Measurements from ENCODE around the gene KDELR1. TPM values are rescaled to one million over a fixed set of nuclear protein-coding genes. Genes with fewer than 3 reads are reported as not detected.

KDELR1 gene
- total RNA-seq, 1 donor from 2014 or later = 152 TPM

GRCh38 chr19:48421548-48421947, 30.2 kb upstream of the KDELR1 start:
- no peak for DNase-seq (ENCODE audit: low read depth)
- no peak for TF ChIP-seq CTCF (IDR thresholded peaks at IDR 0.05; ENCODE audit: insufficient read depth, low read length, poor library complexity, severe bottlenecking)
- H3K4me3 ChIP-seq (ENCODE audit: low read depth, low read length) = no peak overlapping the region
- H3K36me3 ChIP-seq (ENCODE audit: control insufficient read depth, insufficient read depth, low read length) = no peaks in the 10 kb centered on the region
- no peaks in the 10 kb centered on the region for H3K27me3 ChIP-seq (ENCODE audit: control insufficient read depth, insufficient read depth, low read length)

GRCh38 chr19:48419158-48419920, 28.0 kb upstream of the KDELR1 start:
- TF ChIP-seq CTCF (IDR thresholded peaks at IDR 0.05; ENCODE audit: insufficient read depth, low read length, poor library complexity, severe bottlenecking) = no peak
- no peak for DNase-seq (ENCODE audit: low read depth)
- Histone ChIP-seq H3K4me3 (ENCODE audit: low read depth, low read length) (no peak overlapping the region), H3K27me3 (ENCODE audit: control insufficient read depth, insufficient read depth, low read length) (no peaks in the 10 kb centered on the region), H3K36me3 (ENCODE audit: control insufficient read depth, insufficient read depth, low read length) (no peaks in the 10 kb centered on the region)

GRCh38 chr19:48418317-48419064, 27.1 kb upstream of the KDELR1 start:
- DNase-seq (ENCODE audit: low read depth) = no peak
- Histone ChIP-seq H3K36me3 (ENCODE audit: control insufficient read depth, insufficient read depth, low read length) (no peaks in the 10 kb centered on the region), H3K27me3 (ENCODE audit: control insufficient read depth, insufficient read depth, low read length) (no peaks in the 10 kb centered on the region), H3K4me3 (ENCODE audit: low read depth, low read length) (no peak overlapping the region)
- no peak for TF ChIP-seq CTCF (IDR thresholded peaks at IDR 0.05; ENCODE audit: insufficient read depth, low read length, poor library complexity, severe bottlenecking)

GRCh38 chr19:48417421-48417820, 26.1 kb upstream of the KDELR1 start:
- Histone ChIP-seq H3K4me3 (ENCODE audit: low read depth, low read length) (no peak overlapping the region), H3K36me3 (ENCODE audit: control insufficient read depth, insufficient read depth, low read length) (no peaks in the 10 kb centered on the region), H3K27me3 (ENCODE audit: control insufficient read depth, insufficient read depth, low read length) (no peaks in the 10 kb centered on the region)
- TF ChIP-seq CTCF (IDR thresholded peaks at IDR 0.05; ENCODE audit: insufficient read depth, low read length, poor library complexity, severe bottlenecking) = no peak
- no peak for DNase-seq (ENCODE audit: low read depth)

GRCh38 chr19:48415806-48416221, 24.5 kb upstream of the KDELR1 start:
- no peak for TF ChIP-seq CTCF (IDR thresholded peaks at IDR 0.05; ENCODE audit: insufficient read depth, low read length, poor library complexity, severe bottlenecking)
- Histone ChIP-seq H3K36me3 (ENCODE audit: control insufficient read depth, insufficient read depth, low read length) (no peaks in the 10 kb centered on the region), H3K4me3 (ENCODE audit: low read depth, low read length) (peak overlapping the region; percentile 42), H3K27me3 (ENCODE audit: control insufficient read depth, insufficient read depth, low read length) (no peaks in the 10 kb centered on the region)
- no peak for DNase-seq (ENCODE audit: low read depth)

Data from kidney epithelial cell (primary cell).